Measurements from ENCODE around the gene IGFL1.
"Not testable (repeated sequence)": the region's sequence is repeated elsewhere in the genome, so short reads cannot be mapped to it uniquely, and the experiment has no call there.

The IGFL1 gene

DNA sequence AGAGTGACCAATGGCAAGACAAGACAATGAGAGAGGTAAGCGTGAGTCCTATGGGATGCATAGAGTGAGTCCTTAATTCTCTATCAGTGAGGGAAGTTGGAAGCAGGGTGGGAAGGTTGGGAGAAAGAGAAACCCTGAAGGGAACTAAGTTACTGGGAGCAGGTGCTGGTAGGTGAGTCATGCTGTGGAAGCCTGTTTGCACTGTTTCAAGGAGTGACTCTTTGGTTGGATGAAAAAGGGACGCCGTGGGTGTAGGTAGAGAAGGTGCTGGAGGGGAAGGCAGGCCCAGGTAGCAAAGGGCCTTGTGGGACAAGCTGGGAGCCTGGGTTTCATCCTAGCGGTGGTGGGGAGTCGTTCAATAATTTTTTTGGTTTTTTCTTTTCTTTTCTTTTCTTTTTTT, 21.9 kb downstream of the IGFL1 start:
- H3K27ac ChIP-seq (ENCODE audit: low read depth, low read length, poor library complexity, severe bottlenecking) = no peak overlapping the region
- no peaks in the 10 kb centered on the region for H3K36me3 ChIP-seq (ENCODE audit: insufficient read depth, low read length)
- H3K9me2 ChIP-seq (ENCODE audit: low read depth, low read length) = no peaks in the 10 kb centered on the region
- H3K4me1 ChIP-seq (ENCODE audit: insufficient read depth, low read length, severe bottlenecking) = no peaks in the 10 kb centered on the region
- no peaks in the 10 kb centered on the region for H3F3A ChIP-seq (ENCODE audit: insufficient read depth, low read length)
- H3K4me2 ChIP-seq (ENCODE audit: low read length) = no peak overlapping the region
- no peak overlapping the region for H3K9ac ChIP-seq (ENCODE audit: low read length)
- no peak for TF ChIP-seq EZH2 (IDR thresholded peaks at IDR 0.05; ENCODE audit: borderline replicate concordance, low read length)
- no peaks in the 10 kb centered on the region for H3K9me3 ChIP-seq (ENCODE audit: low read length)
- H4K20me1 ChIP-seq (ENCODE audit: insufficient read depth, low read length) = no peaks in the 10 kb centered on the region
- H3K4me3 ChIP-seq (ENCODE audit: low read depth, low read length, poor library complexity, severe bottlenecking) = no peak overlapping the region
- H3K27me3 ChIP-seq (ENCODE audit: insufficient read depth, low read length) = no peaks in the 10 kb centered on the region
- H2AFZ ChIP-seq (ENCODE audit: low read length) = no peak overlapping the region
- H3K79me2 ChIP-seq (ENCODE audit: insufficient read depth, low read length) = no peaks in the 10 kb centered on the region

- no peak for TF ChIP-seq CTCF (IDR thresholded peaks at IDR 0.05; ENCODE audit: low read length)
- TF ChIP-seq EZH2 (IDR thresholded peaks at IDR 0.05; ENCODE audit: borderline replicate concordance, low read length) = no peak
- H3K4me3 ChIP-seq (ENCODE audit: low read depth, low read length, poor library complexity, severe bottlenecking) = no peak overlapping the region
- no peaks in the 10 kb centered on the region for H3K79me2 ChIP-seq (ENCODE audit: insufficient read depth, low read length)
- no peaks in the 10 kb centered on the region for H4K20me1 ChIP-seq (ENCODE audit: insufficient read depth, low read length)
- no peak overlapping the region for H3K27ac ChIP-seq (ENCODE audit: low read depth, low read length, poor library complexity, severe bottlenecking)
- no peaks in the 10 kb centered on the region for H3F3A ChIP-seq (ENCODE audit: insufficient read depth, low read length)
- H3K9me3 ChIP-seq (ENCODE audit: low read length) = no peaks in the 10 kb centered on the region
- no peaks in the 10 kb centered on the region for H3K36me3 ChIP-seq (ENCODE audit: insufficient read depth, low read length)
- H3K9ac ChIP-seq (ENCODE audit: low read length) = no peak overlapping the region
- no peaks in the 10 kb centered on the region for H3K4me1 ChIP-seq (ENCODE audit: insufficient read depth, low read length, severe bottlenecking)
- no peaks in the 10 kb centered on the region for H3K27me3 ChIP-seq (ENCODE audit: insufficient read depth, low read length)
- no peak overlapping the region for H3K4me2 ChIP-seq (ENCODE audit: low read length)
- H2AFZ ChIP-seq (ENCODE audit: low read length) = no peak overlapping the region
- no peaks in the 10 kb centered on the region for H3K9me2 ChIP-seq (ENCODE audit: low read depth, low read length)
Measured at GRCh38 chr19:46254776-46255175, 25.2 kb downstream of the IGFL1 start.

DNA sequence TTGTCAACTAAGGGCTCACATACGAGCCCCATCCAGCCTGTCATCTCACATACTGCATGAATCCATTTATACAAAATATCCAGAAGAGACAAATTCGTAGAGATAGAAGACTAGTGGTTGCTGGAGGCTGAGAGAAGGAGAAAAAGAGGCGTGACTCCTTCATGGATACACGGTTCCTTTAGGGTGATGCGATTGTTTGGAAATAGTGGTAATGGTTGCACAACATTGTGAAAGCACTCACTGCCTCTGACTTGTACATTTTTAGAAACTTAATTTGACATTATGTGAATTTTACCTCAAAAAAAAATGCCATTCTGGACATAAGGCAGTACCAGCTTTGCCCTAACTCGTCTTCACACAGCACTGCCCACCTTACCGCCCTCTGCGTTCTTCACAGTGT, 27.3 kb downstream of the IGFL1 start:
- H3K4me3 ChIP-seq (ENCODE audit: low read depth, low read length, poor library complexity, severe bottlenecking) = no peak overlapping the region
- H3K9me2 ChIP-seq (ENCODE audit: low read depth, low read length) = no peaks in the 10 kb centered on the region
- no peaks in the 10 kb centered on the region for H3F3A ChIP-seq (ENCODE audit: insufficient read depth, low read length)
- no peak overlapping the region for H3K4me2 ChIP-seq (ENCODE audit: low read length)
- H3K27ac ChIP-seq (ENCODE audit: low read depth, low read length, poor library complexity, severe bottlenecking) = no peak overlapping the region
- no peaks in the 10 kb centered on the region for H4K20me1 ChIP-seq (ENCODE audit: insufficient read depth, low read length)
- no peaks in the 10 kb centered on the region for H3K79me2 ChIP-seq (ENCODE audit: insufficient read depth, low read length)
- no peaks in the 10 kb centered on the region for H3K9me3 ChIP-seq (ENCODE audit: low read length)
- no peaks in the 10 kb centered on the region for H3K36me3 ChIP-seq (ENCODE audit: insufficient read depth, low read length)
- no peaks in the 10 kb centered on the region for H3K4me1 ChIP-seq (ENCODE audit: insufficient read depth, low read length, severe bottlenecking)
- no peaks in the 10 kb centered on the region for H3K27me3 ChIP-seq (ENCODE audit: insufficient read depth, low read length)
- no peak overlapping the region for H3K9ac ChIP-seq (ENCODE audit: low read length)
- no peak overlapping the region for H2AFZ ChIP-seq (ENCODE audit: low read length)
- no peak for TF ChIP-seq CTCF (IDR thresholded peaks at IDR 0.05; ENCODE audit: low read length)
- no peak for TF ChIP-seq EZH2 (IDR thresholded peaks at IDR 0.05; ENCODE audit: borderline replicate concordance, low read length)

DNA sequence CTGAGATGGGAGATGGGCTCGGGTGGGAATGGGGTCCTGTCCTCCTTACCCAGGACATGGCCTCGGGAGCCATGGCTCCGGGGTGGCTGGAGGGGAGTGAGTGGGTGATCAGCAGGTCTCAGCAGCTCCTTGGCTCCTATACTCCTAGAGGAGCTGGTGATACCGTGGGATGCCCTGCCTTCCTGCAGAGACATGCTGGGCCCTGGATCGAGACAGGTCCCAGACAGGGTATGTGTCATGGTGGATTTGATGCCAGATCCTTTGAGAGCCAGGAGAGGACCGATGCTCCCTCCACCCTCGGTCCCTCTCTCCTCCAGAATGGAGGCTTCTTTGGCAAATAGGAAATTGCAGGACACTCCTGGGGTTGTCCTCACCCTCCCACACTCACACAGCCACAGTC, 32.0 kb downstream of the IGFL1 start:
- H3K36me3 ChIP-seq (ENCODE audit: insufficient read depth, low read length); H4K20me1 ChIP-seq (ENCODE audit: insufficient read depth, low read length); H3K4me2 ChIP-seq (ENCODE audit: low read length); H3K9me2 ChIP-seq (ENCODE audit: low read depth, low read length); H3K4me1 ChIP-seq (ENCODE audit: insufficient read depth, low read length, severe bottlenecking); H2AFZ ChIP-seq (ENCODE audit: low read length); H3K9me3 ChIP-seq (ENCODE audit: low read length); H3K79me2 ChIP-seq (ENCODE audit: insufficient read depth, low read length); H3K27ac ChIP-seq (ENCODE audit: low read depth, low read length, poor library complexity, severe bottlenecking); H3K9ac ChIP-seq (ENCODE audit: low read length); H3K27me3 ChIP-seq (ENCODE audit: insufficient read depth, low read length); H3K4me3 ChIP-seq (ENCODE audit: low read depth, low read length, poor library complexity, severe bottlenecking); H3F3A ChIP-seq (ENCODE audit: insufficient read depth, low read length): not testable (repeated sequence)

DNA sequence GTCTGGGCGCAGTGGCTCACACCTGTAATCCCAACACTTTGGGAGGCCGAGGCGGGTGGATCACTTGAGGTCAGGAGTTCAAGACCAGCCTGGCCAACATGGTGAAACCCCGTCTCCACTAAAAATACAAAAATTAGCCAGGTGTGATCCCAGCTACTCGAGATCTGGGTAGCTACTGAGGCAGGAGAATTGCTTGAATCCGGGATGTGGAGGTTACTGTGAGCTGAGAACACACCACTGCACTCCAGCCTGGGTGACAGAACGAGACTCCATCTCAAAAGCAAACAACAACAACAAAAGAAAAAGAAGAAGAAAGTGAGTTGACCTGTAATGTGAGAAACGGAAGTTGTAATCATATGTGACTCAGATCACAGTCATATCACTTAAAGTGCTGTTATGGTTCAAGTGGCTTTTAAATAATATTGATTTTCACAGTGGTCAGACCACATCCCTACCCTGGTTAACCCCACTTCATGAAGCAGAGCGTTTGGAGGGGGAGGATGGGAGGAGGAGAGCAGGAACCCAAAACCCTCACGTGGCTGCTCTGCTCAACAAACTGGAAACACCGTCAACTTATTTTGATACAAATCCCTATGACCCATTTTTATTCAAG, 33.2 kb downstream of the IGFL1 start:
- H3K9me3 ChIP-seq (ENCODE audit: low read length); H3K4me3 ChIP-seq (ENCODE audit: low read depth, low read length, poor library complexity, severe bottlenecking); H3K79me2 ChIP-seq (ENCODE audit: insufficient read depth, low read length); H3K36me3 ChIP-seq (ENCODE audit: insufficient read depth, low read length); H3K9ac ChIP-seq (ENCODE audit: low read length); H2AFZ ChIP-seq (ENCODE audit: low read length); H3K27ac ChIP-seq (ENCODE audit: low read depth, low read length, poor library complexity, severe bottlenecking); H3K9me2 ChIP-seq (ENCODE audit: low read depth, low read length); H4K20me1 ChIP-seq (ENCODE audit: insufficient read depth, low read length); H3K4me1 ChIP-seq (ENCODE audit: insufficient read depth, low read length, severe bottlenecking); H3K27me3 ChIP-seq (ENCODE audit: insufficient read depth, low read length); H3K4me2 ChIP-seq (ENCODE audit: low read length); H3F3A ChIP-seq (ENCODE audit: insufficient read depth, low read length): not testable (repeated sequence)

DNA sequence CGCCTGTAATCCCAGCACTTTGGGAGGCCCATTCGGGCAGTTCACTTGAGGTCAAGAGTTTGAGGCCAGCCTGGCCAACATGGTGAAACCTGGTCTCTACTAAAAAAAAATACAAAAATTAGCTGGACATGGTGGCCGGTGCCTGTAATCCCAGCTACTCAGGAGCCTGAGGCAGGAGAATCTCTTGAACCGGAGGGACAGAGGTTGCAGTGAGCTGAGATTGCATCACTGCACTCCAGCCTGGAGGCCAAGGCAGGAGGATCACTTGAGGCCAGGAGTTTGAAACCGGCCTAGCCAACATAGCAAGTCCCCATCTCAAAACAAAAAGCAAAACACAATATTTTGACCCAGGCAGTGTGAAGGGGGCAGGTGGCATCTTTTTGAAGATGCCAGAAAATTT, 35.3 kb downstream of the IGFL1 start:
- not testable (repeated sequence) for H3K27ac ChIP-seq (ENCODE audit: low read depth, low read length, poor library complexity, severe bottlenecking); H3K9me3 ChIP-seq (ENCODE audit: low read length); H3K4me2 ChIP-seq (ENCODE audit: low read length); H3K9ac ChIP-seq (ENCODE audit: low read length); H3K9me2 ChIP-seq (ENCODE audit: low read depth, low read length); H3K79me2 ChIP-seq (ENCODE audit: insufficient read depth, low read length); H3K4me1 ChIP-seq (ENCODE audit: insufficient read depth, low read length, severe bottlenecking); H4K20me1 ChIP-seq (ENCODE audit: insufficient read depth, low read length); H3F3A ChIP-seq (ENCODE audit: insufficient read depth, low read length); H2AFZ ChIP-seq (ENCODE audit: low read length); H3K4me3 ChIP-seq (ENCODE audit: low read depth, low read length, poor library complexity, severe bottlenecking); H3K27me3 ChIP-seq (ENCODE audit: insufficient read depth, low read length); H3K36me3 ChIP-seq (ENCODE audit: insufficient read depth, low read length)

All from OCI-LY1 (cell line).